HG03521 (cell line): ENCODE results near the gene FCHO2.
"Not testable (repeated sequence)": the region's sequence is repeated elsewhere in the genome, so short reads cannot be mapped to it uniquely, and the experiment has no call there.

Source experiments
- ATAC-seq: cut with Tn5 transposase; IDR thresholded peaks from one replicate; pipeline ENCODE4 v1.9.1; 2021; ENCODE audit warnings: mild to moderate bottlenecking, moderate library complexity; ENCODE audit not compliant: unreplicated experiment

Gene FCHO2, protein sequence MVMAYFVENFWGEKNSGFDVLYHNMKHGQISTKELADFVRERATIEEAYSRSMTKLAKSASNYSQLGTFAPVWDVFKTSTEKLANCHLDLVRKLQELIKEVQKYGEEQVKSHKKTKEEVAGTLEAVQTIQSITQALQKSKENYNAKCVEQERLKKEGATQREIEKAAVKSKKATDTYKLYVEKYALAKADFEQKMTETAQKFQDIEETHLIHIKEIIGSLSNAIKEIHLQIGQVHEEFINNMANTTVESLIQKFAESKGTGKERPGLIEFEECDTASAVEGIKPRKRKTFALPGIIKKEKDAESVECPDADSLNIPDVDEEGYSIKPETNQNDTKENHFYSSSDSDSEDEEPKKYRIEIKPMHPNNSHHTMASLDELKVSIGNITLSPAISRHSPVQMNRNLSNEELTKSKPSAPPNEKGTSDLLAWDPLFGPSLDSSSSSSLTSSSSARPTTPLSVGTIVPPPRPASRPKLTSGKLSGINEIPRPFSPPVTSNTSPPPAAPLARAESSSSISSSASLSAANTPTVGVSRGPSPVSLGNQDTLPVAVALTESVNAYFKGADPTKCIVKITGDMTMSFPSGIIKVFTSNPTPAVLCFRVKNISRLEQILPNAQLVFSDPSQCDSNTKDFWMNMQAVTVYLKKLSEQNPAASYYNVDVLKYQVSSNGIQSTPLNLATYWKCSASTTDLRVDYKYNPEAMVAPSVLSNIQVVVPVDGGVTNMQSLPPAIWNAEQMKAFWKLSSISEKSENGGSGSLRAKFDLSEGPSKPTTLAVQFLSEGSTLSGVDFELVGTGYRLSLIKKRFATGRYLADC

DNA sequence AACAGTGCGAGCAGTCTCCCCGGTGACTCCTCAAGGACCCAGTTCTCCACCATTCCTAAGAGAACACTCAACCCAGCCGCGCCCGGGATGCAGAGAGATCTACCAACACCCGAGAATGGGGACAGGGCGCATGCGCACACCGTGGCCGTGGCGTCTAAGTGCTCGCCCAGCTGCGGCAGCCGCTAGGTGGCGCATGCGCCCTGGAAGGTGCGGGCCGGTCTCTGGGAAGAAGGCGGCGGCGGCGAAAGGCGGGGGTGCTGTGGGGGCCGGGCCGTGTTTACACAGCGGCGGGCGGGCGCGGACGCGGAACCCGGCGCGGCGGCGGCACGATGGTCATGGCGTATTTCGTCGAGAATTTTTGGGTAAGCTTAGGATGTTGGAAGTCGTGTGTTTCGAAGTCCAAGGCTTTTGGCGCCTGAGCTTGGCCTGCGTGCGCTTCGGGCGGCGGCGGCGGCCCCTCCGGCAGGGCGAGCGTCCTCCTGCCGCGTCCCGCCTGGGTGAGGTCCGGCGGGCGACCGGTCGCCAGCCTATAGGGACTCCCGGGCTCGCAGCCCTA lies at the start of gene FCHO2:
FCHO2 (plus strand) TSS at position 274 of the 556 bp plus-strand sequence; CDS start at position 330, 56 bp downstream.
- ATAC-seq = peak; percentile 95

DNA sequence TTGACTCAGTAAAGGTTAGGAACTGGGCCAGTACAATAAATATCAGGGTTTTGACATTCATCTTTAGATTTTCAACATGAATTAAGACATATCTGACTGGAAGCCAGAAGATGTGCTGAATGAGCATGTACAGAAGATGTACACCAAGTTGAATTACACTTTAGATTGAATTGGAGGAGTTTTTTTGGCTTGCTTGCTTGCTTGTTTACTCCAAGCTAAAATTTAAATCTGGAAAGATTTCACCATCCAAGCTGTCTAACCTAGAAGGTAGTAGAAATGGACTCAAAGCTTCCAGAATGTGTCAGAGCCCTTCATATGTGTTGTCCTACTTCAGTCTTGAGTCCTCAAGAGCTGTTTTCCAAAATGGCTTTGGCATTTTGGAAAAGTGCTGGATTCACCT lies 49.0 kb upstream of the FCHO2 start:
- no peak for ATAC-seq

DNA sequence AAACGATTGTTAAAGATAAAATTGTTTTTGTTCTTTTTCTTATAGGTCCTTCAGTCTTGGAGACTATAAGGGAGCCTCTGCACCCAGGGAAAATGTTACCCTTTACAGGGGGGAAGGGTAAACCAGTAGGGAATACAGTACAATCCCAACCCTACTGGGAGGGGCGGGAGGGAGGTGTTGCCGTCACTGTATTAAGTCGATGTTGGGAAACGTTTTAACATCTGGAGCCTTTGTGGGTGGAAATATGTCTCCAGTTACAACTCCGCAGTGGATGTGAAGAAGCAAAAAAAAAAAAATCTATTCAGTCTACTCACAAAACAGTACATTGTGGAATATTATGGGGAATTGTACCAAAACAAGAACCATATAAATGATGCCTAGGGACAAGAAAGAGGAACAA lies 47.2 kb upstream of the FCHO2 start:
- no peak for ATAC-seq

DNA sequence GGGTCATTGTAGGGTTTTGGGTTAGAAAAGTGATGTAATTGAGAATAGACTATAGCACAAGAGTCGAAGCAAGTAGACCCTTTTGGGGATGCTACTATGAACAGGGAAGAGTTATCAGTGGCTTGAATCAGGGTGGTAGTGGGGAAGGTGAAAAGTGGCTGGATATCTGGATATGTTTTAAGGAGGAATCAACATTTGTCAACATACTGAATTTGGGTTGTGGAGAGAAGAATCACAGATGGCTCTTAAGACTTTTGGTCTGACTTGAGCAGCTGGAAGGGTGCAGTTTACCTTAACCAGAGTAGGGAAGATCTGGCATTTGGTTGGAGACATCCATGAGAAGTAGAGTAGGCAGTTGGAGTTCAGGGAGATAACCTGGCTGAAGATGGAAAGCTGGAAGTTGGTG lies 38.5 kb upstream of the FCHO2 start:
- ATAC-seq = no peak

DNA sequence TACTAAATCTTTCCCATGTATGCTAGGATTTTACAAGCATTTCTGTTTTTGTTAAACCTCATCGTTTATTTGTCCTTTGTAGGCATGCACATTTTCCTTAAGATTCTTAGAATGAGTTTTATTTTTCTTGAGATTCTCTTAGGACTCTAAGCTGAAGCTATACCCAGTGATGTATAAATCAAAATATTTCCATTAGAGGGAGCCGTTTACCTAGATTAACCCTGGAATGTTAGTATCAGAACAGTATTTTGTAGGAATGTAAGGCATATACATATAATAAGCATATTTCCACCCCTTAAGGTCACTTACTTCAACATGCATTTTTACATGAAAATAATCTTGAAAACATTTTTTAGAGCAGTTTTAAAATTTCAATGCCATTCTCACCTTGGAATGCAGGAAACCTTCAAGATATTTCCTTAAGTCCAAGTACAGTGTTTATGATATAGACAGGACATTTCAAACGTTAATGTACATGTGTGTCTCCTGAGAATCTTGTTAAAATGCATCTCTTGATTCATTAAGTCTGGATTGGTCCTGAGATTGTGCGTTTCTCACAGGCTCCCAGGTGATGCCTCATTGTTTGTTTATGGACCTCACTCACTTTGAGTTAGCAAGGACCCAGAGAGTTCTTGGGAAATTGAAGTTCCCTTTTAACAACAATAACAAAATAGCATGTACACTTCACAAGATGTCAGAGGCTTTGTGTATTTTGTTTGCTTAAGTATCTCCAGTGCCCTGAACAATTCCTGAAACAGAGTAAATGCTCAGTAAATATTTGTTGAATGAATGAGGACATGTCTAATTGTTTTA lies 34.9 kb upstream of the FCHO2 start:
- no peak for ATAC-seq

DNA sequence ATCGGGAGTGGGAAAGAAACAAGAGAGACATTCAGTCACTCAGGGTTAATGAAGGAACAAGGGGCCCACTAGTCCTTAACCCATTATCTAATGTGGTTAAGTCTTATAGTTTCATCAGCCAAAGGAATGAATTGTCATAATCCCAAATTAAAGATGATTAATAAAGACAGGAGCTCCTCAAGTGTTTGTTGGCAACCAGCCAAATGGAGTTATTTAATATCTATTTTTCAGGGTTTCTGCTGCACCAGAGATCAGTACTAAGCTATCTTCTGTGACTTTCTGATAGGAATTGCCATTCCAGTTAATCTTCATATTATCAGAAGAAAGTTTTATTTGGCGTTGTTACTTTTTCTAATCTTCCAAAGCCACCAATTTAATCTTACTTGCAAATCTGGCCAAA lies 34.0 kb upstream of the FCHO2 start:
- ATAC-seq = no peak

DNA sequence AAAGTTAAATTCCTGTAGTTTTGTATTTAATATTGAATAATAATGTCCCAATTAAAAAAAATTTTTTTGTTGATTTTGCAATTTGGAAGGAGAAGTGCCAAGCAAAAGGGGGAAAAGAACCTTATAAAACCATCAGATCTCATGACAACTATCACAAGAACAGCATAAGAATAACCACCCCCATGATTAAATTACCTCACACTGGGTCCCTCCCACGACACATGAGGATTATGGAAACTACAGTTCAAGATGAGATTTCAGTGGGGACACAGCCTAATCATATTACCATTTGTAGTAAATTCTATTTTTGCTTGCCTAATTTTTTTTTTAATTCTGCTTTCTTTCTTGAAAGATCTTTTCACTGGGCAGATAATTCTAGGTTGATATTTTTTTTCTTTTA lies 33.4 kb upstream of the FCHO2 start:
- no peak for ATAC-seq

DNA sequence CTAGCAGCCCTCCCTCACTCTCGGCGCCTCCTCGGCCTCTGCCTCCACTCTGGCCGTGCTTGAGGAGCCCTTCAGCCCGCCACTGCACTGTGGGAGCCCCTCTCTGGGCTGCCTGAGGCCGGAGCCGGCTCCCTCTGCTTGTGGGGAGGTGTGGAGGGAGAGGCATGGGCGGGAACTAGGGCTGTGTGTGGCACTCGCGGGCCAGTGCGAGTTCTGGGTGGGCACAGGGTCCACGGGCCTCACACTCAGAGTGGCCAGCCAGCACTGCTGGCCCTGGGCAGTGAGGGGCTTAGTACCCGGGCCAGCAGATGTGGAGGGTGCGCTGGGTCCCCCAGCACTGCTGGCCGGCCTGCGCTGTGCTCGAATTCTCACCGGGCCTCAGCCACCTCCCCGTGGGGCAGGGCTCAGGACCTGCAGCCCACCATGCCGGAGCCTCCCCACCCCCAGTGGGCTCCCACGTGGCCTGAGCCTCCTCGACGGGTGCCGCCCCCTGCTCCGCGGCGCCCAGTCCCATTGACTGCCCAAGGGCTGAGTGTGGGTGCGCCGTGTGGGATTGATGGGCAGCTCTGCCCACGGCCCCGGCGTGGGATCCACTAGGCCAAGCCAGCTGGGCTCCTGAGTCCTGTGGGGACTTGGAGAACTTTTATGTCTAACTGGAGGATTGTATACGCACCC lies 30.4 kb upstream of the FCHO2 start:
- ATAC-seq = no peak

DNA sequence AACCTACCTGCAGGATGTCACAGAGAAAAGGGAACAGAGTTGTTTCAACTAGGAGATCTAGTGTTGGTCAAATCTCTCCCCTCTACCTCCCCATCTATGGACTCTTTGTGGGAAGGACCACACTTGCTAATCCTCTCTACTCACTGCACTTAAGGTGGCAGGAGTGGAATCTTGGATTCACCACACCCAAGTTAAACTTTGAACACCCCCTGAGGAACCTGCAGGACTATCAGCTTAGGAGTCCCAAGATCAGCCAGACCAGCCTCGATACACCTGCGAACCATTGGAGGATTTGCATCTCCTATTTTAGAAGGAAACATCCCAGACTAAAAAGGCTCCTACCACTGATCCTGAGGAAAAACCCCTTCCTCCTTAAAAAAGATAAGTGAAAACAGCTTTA lies 23.2 kb upstream of the FCHO2 start:
- ATAC-seq = not testable (repeated sequence)

DNA sequence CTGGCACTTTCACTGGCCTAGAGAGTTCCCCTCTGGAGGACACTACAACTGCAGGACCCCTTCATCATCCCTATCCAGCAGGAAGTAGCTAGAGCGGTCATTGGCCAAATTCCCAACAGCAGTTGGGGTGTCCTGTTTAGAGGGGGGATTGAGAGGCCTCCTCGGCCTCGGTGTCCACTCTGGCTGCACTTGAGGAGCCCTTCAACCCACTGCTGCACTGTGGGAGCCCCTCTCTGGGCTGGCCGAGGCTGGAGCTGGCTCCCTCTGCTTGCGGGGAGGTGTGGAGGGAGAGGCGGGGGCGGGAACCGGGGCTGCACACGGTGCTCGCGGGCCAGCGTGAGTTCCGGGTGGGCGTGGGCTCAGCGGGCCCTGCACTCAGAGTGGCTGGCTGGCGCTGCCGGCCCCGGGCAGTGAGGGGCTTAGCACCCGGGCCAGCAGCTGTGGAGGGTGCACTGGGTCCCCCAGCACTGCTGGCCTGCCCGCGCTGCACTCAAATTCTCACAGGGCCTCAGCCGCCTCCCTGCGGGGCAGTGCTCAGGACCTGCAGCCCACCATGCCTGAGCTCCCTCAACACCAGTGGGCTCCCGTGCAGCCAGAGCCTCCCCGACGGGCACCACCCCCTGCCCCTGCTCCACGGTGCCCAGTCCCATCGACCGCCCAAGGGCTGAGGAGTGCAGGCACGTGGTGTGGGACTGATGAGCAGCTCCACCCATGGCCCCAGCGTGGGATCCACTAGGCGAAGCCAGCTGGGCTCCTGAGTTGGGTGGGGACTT lies 20.7 kb upstream of the FCHO2 start:
- not testable (repeated sequence) for ATAC-seq

DNA sequence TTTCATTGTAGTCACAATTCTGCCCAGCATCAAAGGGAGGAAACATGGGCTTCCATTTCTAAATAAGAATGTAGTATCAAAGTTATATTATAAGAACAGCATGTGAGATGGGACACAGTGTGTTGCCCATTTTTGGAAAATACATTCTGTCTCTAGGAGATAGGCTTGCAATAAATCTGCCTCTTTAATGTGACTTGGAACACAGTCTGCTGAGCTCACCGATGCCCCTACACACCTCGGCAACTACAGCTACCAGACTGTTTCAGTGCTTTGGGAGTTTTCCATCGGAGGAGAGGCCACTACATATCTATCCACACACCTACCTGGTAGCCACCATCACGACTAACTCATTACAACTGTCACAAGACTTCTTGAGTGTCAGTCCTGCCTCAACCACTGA lies 18.9 kb upstream of the FCHO2 start:
- no peak for ATAC-seq

DNA sequence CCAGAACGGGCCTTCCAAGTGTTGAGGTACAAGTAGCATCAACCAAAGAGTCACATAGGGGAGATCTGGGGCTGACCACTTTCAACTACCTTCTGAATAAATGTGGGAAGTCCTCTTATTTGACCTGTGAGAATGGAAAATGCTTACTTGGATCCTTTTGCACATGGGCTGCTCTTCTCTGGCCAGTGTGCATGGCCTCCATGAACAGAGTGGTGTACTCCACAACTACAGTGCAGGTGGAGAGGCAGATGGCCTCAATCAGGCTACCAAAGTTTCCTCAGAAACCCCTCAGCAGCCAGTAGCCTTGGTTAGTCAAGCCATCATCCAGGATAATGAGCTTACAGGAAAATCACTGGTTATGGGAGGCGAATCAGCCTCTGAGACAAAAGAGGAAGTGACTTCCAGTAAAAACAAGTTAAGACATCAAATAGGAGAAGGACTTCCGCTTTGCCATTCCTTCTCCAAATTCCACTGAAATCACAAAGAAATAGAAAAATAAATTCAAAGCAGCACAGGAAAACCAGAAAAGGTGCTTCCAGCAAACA lies 18.3 kb upstream of the FCHO2 start:
- no peak for ATAC-seq

DNA sequence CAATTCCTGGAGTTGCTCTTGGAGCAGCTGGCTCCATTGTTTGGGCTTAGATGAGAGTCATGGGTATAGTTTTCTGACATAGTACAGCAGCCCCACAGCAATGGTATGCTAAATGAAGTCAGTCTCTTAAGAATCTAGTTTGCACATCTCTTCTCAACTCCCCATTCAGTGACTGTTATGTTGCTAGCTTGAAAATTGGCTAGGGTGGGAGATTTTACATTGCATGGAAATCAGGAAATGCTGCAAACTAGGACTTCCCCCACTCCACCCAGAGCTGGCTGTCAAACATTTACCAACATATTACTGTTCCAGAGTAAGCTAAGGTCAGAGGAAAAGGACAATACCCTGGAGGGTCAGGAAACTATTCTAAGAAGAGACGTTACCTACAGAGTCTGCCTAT lies 17.6 kb upstream of the FCHO2 start:
- no peak for ATAC-seq

DNA sequence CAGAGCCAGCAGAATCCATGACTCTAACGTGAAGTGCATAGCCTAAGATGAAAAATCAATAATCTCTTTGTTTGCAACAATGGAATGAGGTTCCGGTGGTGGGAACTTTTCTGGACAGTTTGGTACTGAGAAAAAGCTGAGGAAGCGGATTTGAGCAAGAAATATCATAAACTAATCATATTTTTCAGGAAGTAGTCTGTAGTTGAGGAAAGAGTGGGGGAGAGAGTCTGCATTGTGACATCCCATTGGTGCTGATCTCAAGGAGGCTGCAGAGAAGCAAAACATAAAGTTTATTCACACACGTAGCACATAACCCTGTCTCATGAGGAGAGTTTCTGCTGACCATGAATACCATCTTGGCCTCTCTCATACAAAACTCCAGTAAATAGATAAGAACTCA lies 15.8 kb upstream of the FCHO2 start:
- no peak for ATAC-seq

DNA sequence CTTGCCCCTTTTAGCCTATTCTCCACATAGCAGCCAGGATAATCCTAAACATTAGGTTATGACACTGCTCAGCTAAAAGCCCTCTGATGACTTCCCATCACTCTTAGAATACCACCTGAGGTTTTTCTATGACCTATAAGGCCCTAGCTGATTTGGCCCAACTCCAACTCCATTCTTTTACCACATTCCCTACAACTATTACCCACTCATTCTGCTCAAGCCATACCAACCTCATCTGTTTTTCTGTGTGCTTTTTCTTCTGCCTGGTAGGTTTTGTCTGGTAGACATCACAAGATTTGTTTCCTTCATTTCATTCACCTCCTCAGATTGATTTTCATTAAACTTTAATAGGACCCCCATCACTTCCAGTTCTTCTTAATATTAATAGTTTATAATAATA lies 12.5 kb upstream of the FCHO2 start:
- no peak for ATAC-seq

DNA sequence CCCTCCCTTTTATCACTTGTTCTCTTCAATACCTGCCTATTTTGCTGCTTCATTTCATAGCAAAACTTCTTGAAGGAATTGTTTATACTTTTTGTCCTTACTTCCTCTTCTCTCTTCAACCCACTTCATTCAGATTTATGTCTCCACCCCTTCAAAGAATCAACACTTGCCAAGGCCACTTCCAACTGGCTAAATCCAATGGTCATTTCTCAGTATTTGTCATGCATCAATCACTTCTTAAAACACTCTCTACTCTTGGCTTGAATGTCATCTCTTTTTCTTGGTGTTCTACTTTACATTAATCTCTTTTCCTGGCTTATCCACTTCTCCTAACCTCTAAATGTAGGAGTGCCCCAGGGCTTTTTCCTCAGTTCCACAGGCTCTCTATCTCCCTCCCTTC lies 8.3 kb upstream of the FCHO2 start:
- ATAC-seq = no peak

DNA sequence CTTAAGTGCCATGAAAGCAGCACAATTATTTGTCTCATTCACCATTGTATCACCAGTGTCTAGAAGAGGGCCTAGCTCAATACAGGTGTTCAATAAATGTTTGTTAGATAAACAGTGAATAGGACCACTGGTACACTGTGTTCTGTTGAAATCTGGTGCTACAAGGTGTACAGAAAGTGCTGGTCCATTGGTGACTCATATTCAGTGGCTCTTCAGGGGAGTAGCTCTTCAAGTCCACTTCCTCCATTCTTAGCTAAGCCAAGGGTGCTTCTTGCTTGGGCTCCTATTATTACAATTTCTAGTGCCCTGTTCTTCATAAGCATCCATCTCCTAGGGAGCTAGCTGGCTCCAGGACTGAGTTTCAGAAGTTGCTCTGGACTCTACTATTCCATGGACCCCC lies 6.4 kb upstream of the FCHO2 start:
- no peak for ATAC-seq

DNA sequence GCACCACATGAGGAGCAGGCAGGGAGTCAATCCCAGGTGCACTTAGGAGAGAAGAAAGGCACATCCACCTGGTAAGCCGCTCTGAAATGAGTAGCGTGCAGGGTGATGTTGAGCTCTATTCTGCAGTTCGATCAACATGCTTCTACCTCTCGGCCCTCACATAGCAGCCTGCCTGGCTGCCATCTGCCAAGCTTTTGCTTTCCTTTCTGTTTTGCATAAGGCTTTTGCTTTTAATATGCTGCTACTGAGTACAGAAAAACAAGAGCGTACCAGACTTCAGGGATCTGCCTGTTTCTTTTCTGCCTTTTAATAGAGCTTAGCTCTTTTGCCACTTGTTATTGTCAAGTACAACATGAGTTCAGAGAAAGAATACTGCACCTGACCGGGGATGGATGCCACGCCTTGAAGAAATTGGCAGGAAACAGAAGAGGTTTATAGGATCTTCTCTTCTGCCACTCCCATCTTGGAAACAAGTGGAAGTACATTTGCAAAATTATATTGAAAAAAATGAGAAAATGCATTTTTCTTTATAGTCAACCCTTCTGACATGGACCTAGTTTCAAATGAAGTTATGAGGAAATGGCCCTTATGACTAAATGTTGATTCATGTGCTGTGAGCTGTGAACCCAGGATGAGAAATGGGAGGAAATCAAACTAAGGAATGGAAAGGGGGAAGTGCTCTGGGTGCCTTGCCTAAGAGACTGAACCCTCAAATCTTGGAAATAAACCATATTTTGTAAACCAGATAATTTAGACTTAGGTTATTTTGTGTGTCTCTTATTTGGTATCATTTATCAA lies 4.0 kb upstream of the FCHO2 start:
- ATAC-seq = no peak

DNA sequence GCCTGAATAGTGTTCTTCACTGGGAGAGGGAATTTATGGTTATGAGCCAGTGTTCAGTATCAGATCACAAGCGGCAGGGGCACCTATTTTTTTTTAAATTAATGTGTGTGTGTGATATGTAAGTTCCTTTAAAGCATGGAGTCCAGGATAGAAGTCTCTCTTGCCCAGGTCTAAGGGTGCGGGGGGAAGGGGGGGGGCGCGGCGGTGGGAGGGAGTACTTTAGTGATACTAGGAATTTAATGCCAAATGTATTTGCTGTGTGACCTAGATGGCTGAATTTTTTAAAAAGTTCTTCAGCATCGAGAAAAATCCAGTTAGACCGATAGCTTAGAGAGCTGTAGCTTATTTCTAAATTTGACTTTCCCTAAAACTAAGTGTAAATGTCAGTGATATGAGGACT lies 1.5 kb upstream of the FCHO2 start:
- no peak for ATAC-seq
